Bronchial epithelial cell (primary cell): ENCODE data around the gene MANBA. TPM values are rescaled to one million over a fixed set of nuclear protein-coding genes. Genes with fewer than 3 reads are reported as not detected.
A peak's percentile ranks its signal among the peaks of the same experiment; 100 is the strongest.

ENCODE experiments used
- DNase-seq: peaks from one replicate; pipeline ENCODE4 v3.0.0-alpha.2; 2010; ENCODE audit warnings: low read depth
- FAIRE-seq: peaks from 2 replicates; lab custom pipeline; 2011; peaks lifted over from hg19 to GRCh38; lab: Jason Lieb, UNC
- H3K27me3 ChIP-seq: 2 replicates; pipeline ENCODE4 v1.5.1; 2011; ENCODE audit warnings: low read length; ENCODE audit not compliant: control insufficient read depth, insufficient read depth
- H3K36me3 ChIP-seq: 2 replicates; pipeline ENCODE4 v1.5.1; 2011; ENCODE audit warnings: low read length; ENCODE audit not compliant: control insufficient read depth, insufficient read depth
- H3K4me3 ChIP-seq: 2 replicates; pipeline ENCODE4 v1.5.1; 2011; ENCODE audit warnings: mild to moderate bottlenecking, low read depth, low read length, control low read depth
- total RNA-seq: library from RNA; depleted of rRNA; stranded (reverse); fragments of >200 nt; gene quantifications from 2 replicates; pipeline ENCODE4 v1.2.1, GENCODE V29; 2014
- TF ChIP-seq, protein P1 (sequence below): IDR thresholded peaks from 2 replicates; pipeline ENCODE4 v1.5.1; 2011; ENCODE audit warnings: mild to moderate bottlenecking, moderate library complexity, low read length, control low read depth, inconsistent platforms; ENCODE audit not compliant: insufficient read depth, severe bottlenecking

The MANBA gene
- total RNA-seq, 1 donor from 2014 or later: 60.3 TPM

DNA sequence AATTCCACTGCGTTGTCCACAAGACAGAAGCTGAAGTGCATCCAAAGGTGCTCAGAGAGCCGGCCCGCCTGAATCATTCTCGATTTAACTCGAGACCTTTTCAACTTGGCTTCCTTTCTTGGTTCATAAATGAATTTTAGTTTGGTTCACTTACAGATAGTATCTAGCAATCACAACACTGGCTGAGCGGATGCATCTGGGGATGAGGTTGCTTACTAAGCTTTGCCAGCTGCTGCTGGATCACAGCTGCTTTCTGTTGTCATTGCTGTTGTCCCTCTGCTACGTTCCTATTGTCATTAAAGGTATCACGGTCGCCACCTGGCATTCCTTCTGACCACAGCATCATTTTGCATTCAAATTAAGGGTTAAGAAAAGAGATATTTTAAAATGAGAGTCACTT, 144.1 kb downstream of the MANBA start:
- Histone ChIP-seq H3K27me3 (no peaks in the 10 kb centered on the region), H3K36me3 (peaks cover 18% of the 10 kb centered on the region), H3K4me3 (no peak overlapping the region)
- FAIRE-seq: no peak
- TF ChIP-seq, protein P1, sequence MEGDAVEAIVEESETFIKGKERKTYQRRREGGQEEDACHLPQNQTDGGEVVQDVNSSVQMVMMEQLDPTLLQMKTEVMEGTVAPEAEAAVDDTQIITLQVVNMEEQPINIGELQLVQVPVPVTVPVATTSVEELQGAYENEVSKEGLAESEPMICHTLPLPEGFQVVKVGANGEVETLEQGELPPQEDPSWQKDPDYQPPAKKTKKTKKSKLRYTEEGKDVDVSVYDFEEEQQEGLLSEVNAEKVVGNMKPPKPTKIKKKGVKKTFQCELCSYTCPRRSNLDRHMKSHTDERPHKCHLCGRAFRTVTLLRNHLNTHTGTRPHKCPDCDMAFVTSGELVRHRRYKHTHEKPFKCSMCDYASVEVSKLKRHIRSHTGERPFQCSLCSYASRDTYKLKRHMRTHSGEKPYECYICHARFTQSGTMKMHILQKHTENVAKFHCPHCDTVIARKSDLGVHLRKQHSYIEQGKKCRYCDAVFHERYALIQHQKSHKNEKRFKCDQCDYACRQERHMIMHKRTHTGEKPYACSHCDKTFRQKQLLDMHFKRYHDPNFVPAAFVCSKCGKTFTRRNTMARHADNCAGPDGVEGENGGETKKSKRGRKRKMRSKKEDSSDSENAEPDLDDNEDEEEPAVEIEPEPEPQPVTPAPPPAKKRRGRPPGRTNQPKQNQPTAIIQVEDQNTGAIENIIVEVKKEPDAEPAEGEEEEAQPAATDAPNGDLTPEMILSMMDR: no peak
- DNase-seq: no peak

DNA sequence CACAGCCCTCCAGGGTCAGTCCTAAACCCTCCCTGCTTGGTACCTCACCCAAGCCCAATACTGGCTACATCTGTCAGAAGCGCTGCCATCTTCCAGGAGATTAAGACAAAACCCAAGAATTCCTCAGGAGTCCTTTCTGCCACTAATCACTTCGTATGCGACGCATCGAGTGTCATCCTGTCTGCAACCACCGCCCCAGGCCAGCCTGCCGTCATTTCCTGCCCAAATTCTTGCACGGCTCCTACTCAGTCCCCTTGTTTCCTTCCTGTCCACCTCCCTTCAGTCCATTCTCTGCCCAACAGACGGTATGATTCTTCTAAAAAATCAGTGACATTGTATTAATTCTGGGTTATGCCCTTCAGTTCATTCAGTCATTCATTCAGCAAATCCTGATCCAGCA, 146.0 kb downstream of the MANBA start:
- no peak overlapping the region for H3K4me3 ChIP-seq
- TF ChIP-seq, protein P1: no peak
- no peaks in the 10 kb centered on the region for H3K27me3 ChIP-seq
- H3K36me3 ChIP-seq: peaks cover 25% of the 10 kb centered on the region
- no peak for DNase-seq
- FAIRE-seq: no peak

DNA sequence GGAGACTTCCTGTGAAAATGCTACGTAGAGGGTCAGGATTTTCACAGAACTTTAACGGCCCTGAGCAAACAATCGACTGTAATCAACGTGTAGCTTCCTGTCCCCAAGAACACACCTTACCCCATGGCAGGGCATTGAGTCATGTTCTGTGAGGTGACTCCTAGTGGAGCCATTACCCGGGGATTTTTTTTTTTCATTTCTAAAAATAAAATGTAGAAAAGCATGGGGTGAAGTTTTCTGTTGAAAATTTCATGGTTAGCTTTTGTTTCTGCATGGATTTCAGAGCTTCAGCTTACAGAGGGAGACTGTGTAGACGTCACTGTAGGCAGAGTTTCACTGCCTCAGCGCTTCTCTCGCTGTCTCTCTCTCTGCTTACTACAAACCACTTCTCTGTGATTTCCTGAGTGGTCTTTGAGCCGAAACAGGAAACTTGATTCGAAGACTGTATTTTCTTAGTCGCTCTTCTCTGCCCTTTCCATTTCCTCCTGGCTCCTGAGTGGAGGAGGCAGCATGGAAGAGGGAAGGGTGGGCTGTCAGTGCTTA, 147.9 kb downstream of the MANBA start:
- FAIRE-seq (peak; percentile 32), DNase-seq (peak; percentile 91)
- Histone ChIP-seq H3K27me3 (no peaks in the 10 kb centered on the region), H3K4me3 (no peak overlapping the region), H3K36me3 (peaks cover 29% of the 10 kb centered on the region)
- TF ChIP-seq, protein P1: no peak

DNA sequence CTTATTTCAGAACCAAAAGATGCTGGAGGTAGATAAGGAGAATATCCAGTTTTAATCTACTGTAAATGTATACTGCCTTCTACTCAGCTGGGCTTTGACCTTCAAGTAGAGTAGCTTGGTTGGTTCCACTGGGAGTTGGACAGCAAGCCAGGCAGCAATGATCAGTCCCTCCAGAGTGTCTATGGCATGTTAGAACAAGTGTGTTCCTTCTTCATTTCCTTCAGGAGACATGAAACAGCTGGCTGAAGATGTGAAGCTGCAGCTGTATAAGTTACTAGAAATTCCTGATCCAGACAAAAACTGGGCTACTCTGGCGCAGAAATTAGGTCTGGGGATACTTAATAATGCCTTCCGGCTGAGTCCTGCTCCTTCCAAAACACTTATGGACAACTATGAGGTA, 148.6 kb downstream of the MANBA start:
- H3K36me3 ChIP-seq: peaks cover 30% of the 10 kb centered on the region
- TF ChIP-seq, protein P1: no peak
- DNase-seq: peak; percentile 87
- H3K4me3 ChIP-seq: no peak overlapping the region
- peak; percentile 23 for FAIRE-seq
- H3K27me3 ChIP-seq: no peaks in the 10 kb centered on the region

DNA sequence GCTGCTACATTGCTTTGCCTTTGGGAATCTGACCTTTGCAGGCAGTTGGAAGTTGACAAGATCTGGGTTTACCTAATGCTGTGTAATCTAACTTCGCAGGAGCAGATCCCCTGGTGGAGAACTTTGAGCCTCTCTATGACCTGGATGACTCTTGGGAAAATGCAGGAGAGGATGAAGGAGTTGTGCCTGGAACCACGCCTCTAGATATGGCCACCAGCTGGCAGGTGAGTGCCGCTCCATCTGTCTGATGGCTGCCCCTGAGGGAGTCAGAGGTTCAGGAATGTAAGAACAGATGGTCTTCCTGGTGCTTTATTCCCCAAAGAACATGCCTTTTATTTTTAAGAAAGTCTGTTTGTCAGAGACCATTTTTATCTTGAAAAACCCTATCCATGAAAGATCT, 150.3 kb downstream of the MANBA start:
- H3K27me3 ChIP-seq: no peaks in the 10 kb centered on the region
- H3K4me3 ChIP-seq: no peak overlapping the region
- FAIRE-seq (no peak), DNase-seq (no peak)
- H3K36me3 ChIP-seq: peaks cover 32% of the 10 kb centered on the region
- TF ChIP-seq, protein P1: no peak

DNA sequence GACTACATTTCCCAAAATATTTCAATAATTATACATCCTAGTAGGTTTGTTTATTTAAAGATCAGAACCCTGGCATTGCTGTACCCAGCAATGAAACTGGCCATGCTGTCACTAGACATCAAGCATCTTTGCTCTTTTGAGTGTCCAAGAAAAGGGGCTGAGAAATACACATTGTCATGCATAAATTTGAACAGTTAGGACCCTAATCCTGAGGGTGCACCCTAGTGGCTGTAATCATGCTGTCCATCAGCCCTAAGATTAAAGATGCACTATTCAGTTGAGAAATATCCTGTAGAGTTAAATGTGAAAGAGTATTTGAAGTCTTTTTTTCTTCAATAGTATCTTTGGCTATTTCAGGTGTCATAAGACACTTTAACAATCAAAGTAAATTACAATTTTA, 150.8 kb downstream of the MANBA start:
- Histone ChIP-seq H3K4me3 (no peak overlapping the region), H3K27me3 (no peaks in the 10 kb centered on the region), H3K36me3 (peaks cover 32% of the 10 kb centered on the region)
- FAIRE-seq (no peak), DNase-seq (no peak)
- TF ChIP-seq, protein P1: no peak
